DOHH2 (cell line): ENCODE measurements around the gene ALOX15B.
"Not testable (repeated sequence)": the region's sequence is repeated elsewhere in the genome, so short reads cannot be mapped to it uniquely, and the experiment has no call there.

ENCODE experiments used
- H3F3A ChIP-seq: fragments of 200-600 bp; sonication (generic), shearing (Covaris generic); 2 replicates; pipeline ENCODE4 v1.6.0; 2016; ENCODE audit warnings: antibody characterized with exemption, mild to moderate bottlenecking; ENCODE audit not compliant: control insufficient read depth, insufficient read depth
- H3K27ac ChIP-seq: fragments of 200-600 bp; sonication (generic); 2 replicates; pipeline ENCODE4 v1.5.1; 2014; ENCODE audit warnings: low read depth, mild to moderate bottlenecking, low read length, moderate library complexity
- H3K27me3 ChIP-seq: fragments of 200-600 bp; sonication (generic); 2 replicates; pipeline ENCODE4 v1.6.1; 2014; ENCODE audit warnings: mild to moderate bottlenecking, low read length, mixed read lengths; ENCODE audit not compliant: control insufficient read depth
- H3K36me3 ChIP-seq: fragments of 200-600 bp; sonication (generic); 2 replicates; pipeline ENCODE4 v1.6.1; 2014; ENCODE audit warnings: mild to moderate bottlenecking, low read length, moderate library complexity, mixed read lengths; ENCODE audit not compliant: control insufficient read depth
- H3K4me1 ChIP-seq: fragments of 200-600 bp; sonication (generic); 2 replicates; pipeline ENCODE4 v1.6.1; 2014; ENCODE audit warnings: mild to moderate bottlenecking, low read length, mixed read lengths; ENCODE audit not compliant: control insufficient read depth
- H3K4me2 ChIP-seq: fragments of 200-600 bp; sonication (generic); 2 replicates; pipeline ENCODE4 v1.6.0; 2014; ENCODE audit warnings: mild to moderate bottlenecking, low read length, moderate library complexity
- H3K4me3 ChIP-seq: fragments of 200-600 bp; sonication (generic); 2 replicates; pipeline ENCODE4 v1.5.1; 2014; ENCODE audit warnings: mild to moderate bottlenecking, low read length, mixed read lengths
- H3K79me2 ChIP-seq: fragments of 200-600 bp; sonication (generic); 2 replicates; pipeline ENCODE4 v1.6.1; 2014; ENCODE audit warnings: mild to moderate bottlenecking, low read length, mixed read lengths; ENCODE audit not compliant: control insufficient read depth
- H3K9me2 ChIP-seq: fragments of 200-600 bp; sonication (generic); replicated peaks from 2 replicates; pipeline ENCODE4 v1.6.1; 2014; ENCODE audit warnings: mild to moderate bottlenecking, low read length, mixed read lengths; ENCODE audit not compliant: control insufficient read depth
- H3K9me3 ChIP-seq: fragments of 200-600 bp; sonication (generic); 2 replicates; pipeline ENCODE4 v1.6.1; 2014; ENCODE audit warnings: antibody characterized with exemption, low read length, mixed read lengths; ENCODE audit not compliant: control insufficient read depth, insufficient read depth
- H4K20me1 ChIP-seq: fragments of 200-600 bp; sonication (generic); 2 replicates; pipeline ENCODE4 v1.6.0; 2014; ENCODE audit warnings: low read depth, mild to moderate bottlenecking, antibody characterized with exemption, low read length, moderate library complexity; ENCODE audit not compliant: control insufficient read depth, insufficient read depth
- EZH2phosphoT487 ChIP-seq: fragments of 200-600 bp; sonication (generic); IDR thresholded peaks from 2 replicates; pipeline ENCODE4 v1.6.1; 2017; ENCODE audit warnings: borderline replicate concordance, mild to moderate bottlenecking, antibody characterized with exemption, low read length, moderate library complexity, mixed read lengths
- TF ChIP-seq, protein P1 (sequence below): fragments of 200-600 bp; sonication (generic); IDR thresholded peaks from one replicate; pipeline ENCODE4 v1.5.1; 2014; ENCODE audit warnings: antibody characterized with exemption, mild to moderate bottlenecking, low read depth, low read length; ENCODE audit not compliant: poor library complexity, severe bottlenecking

ALOX15B gene

DNA sequence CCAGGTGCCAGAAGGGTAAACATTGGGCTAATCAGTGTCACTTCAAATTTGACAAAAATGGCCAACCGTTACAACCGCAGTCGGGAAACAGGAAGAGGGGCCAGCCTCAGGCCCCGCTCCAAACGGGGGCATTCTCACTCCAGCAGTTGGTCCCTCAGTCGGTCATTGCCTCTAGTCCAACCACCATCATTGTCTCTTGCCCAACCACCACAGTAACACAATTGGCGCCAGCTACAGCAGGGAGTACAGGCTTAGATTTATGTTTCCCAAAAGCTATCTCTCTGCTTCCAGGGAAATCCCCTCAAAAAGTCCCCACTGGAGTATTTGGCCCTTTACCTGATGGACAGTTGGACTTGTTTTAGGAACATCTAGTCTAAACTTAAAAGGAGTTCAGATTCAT lies 20.3 kb downstream of the ALOX15B start:
- H3K27ac ChIP-seq = no peak overlapping the region
- H3K36me3 ChIP-seq = no peaks in the 10 kb centered on the region
- TF ChIP-seq, protein P1, sequence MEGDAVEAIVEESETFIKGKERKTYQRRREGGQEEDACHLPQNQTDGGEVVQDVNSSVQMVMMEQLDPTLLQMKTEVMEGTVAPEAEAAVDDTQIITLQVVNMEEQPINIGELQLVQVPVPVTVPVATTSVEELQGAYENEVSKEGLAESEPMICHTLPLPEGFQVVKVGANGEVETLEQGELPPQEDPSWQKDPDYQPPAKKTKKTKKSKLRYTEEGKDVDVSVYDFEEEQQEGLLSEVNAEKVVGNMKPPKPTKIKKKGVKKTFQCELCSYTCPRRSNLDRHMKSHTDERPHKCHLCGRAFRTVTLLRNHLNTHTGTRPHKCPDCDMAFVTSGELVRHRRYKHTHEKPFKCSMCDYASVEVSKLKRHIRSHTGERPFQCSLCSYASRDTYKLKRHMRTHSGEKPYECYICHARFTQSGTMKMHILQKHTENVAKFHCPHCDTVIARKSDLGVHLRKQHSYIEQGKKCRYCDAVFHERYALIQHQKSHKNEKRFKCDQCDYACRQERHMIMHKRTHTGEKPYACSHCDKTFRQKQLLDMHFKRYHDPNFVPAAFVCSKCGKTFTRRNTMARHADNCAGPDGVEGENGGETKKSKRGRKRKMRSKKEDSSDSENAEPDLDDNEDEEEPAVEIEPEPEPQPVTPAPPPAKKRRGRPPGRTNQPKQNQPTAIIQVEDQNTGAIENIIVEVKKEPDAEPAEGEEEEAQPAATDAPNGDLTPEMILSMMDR = no peak
- H3K4me3 ChIP-seq = no peak overlapping the region
- no peaks in the 10 kb centered on the region for H3K9me2 ChIP-seq
- H3F3A ChIP-seq = no peaks in the 10 kb centered on the region
- H4K20me1 ChIP-seq = no peaks in the 10 kb centered on the region
- H3K79me2 ChIP-seq = no peaks in the 10 kb centered on the region
- H3K9me3 ChIP-seq = no peaks in the 10 kb centered on the region
- no peak overlapping the region for H3K4me2 ChIP-seq
- peaks cover 44% of the 10 kb centered on the region for H3K4me1 ChIP-seq
- peaks cover 45% of the 10 kb centered on the region for H3K27me3 ChIP-seq

DNA sequence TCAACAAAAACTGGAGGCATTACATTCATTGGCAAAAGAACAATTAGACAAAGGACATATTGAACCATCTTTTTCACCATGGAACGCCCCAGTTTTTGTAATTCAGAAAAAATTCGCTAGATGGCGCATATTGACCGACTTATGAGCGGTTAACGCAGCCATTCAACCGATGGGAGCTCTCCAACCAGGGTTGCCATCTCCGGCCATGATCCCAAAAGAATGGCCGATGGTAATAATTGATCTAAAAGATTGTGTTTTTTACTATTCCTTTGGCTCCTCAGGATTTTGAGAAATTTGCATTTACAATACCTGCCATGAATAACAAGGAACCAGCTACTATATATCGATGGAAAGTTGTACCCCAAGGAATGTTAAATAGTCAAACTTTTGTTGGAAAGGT lies 21.4 kb downstream of the ALOX15B start:
- H3K4me1 ChIP-seq = peaks cover 44% of the 10 kb centered on the region
- no peaks in the 10 kb centered on the region for H3K9me2 ChIP-seq
- H3K36me3 ChIP-seq = no peaks in the 10 kb centered on the region
- no peaks in the 10 kb centered on the region for H3F3A ChIP-seq
- no peak overlapping the region for H3K27ac ChIP-seq
- H3K27me3 ChIP-seq = peaks cover 54% of the 10 kb centered on the region
- no peak overlapping the region for H3K4me2 ChIP-seq
- no peaks in the 10 kb centered on the region for H3K79me2 ChIP-seq
- H3K9me3 ChIP-seq = no peaks in the 10 kb centered on the region
- TF ChIP-seq, protein P1 = peak; percentile 82
- TF ChIP-seq EZH2phosphoT487 = no peak
- H3K4me3 ChIP-seq = no peak overlapping the region
- no peaks in the 10 kb centered on the region for H4K20me1 ChIP-seq

- not testable (repeated sequence) for H3K27ac ChIP-seq, H3F3A ChIP-seq, H3K9me3 ChIP-seq, H3K4me2 ChIP-seq, H3K4me3 ChIP-seq, H4K20me1 ChIP-seq, H3K9me2 ChIP-seq, H3K36me3 ChIP-seq, H3K79me2 ChIP-seq
- peaks cover 59% of the 10 kb centered on the region for H3K27me3 ChIP-seq
- peaks cover 30% of the 10 kb centered on the region for H3K4me1 ChIP-seq
Measured at GRCh38 chr17:8061851-8062250, 23.0 kb downstream of the ALOX15B start.

GRCh38 chr17:8062435-8062806 lies 23.6 kb downstream of the ALOX15B start:
- no peak overlapping the region for H3K27ac ChIP-seq
- peaks cover 64% of the 10 kb centered on the region for H3K27me3 ChIP-seq
- H3K4me1 ChIP-seq = peaks cover 24% of the 10 kb centered on the region
- H3K36me3 ChIP-seq = no peaks in the 10 kb centered on the region
- no peak overlapping the region for H3K4me2 ChIP-seq
- H3F3A ChIP-seq = no peaks in the 10 kb centered on the region
- TF ChIP-seq, protein P1 = no peak
- no peaks in the 10 kb centered on the region for H3K79me2 ChIP-seq
- no peaks in the 10 kb centered on the region for H4K20me1 ChIP-seq
- no peak overlapping the region for H3K4me3 ChIP-seq
- H3K9me2 ChIP-seq = no peaks in the 10 kb centered on the region
- H3K9me3 ChIP-seq = no peaks in the 10 kb centered on the region
